ENCODE data around the gene RPL36AL. TPM values are rescaled to one million over a fixed set of nuclear protein-coding genes. Genes with fewer than 3 reads are reported as not detected.
"Not testable (repeated sequence)": the region's sequence is repeated elsewhere in the genome, so short reads cannot be mapped to it uniquely, and the experiment has no call there.

RPL36AL gene
- total RNA-seq (100 to 1,000 TPM; 196 to 516 (median 284) TPM), polyA plus RNA-seq (100 to 1,000 TPM; 657 to 712 TPM)
- long read RNA-seq, donor 1, transcript RPL36AL-201 (2 exons, 746 nt) = major isoform, 72 of 78 reads
- long read RNA-seq, donor 1, partial matches to known transcripts = 5 of 78 reads
- long read RNA-seq, donor 1, other reads (novel, unspliced or antisense) = 1 of 78 reads
- long read RNA-seq, donor 2, transcript RPL36AL-201 (2 exons, 746 nt) = major isoform, 131 of 131 reads
- long read RNA-seq, donor 2, partial matches to known transcripts = 0 of 131 reads
- long read RNA-seq, donor 2, other reads (novel, unspliced or antisense) = 0 of 131 reads
- long read RNA-seq, donor 3, transcript RPL36AL-201 (2 exons, 746 nt) = major isoform, 132 of 135 reads
- long read RNA-seq, donor 3, partial matches to known transcripts = 3 of 135 reads
- long read RNA-seq, donor 3, other reads (novel, unspliced or antisense) = 0 of 135 reads

DNA sequence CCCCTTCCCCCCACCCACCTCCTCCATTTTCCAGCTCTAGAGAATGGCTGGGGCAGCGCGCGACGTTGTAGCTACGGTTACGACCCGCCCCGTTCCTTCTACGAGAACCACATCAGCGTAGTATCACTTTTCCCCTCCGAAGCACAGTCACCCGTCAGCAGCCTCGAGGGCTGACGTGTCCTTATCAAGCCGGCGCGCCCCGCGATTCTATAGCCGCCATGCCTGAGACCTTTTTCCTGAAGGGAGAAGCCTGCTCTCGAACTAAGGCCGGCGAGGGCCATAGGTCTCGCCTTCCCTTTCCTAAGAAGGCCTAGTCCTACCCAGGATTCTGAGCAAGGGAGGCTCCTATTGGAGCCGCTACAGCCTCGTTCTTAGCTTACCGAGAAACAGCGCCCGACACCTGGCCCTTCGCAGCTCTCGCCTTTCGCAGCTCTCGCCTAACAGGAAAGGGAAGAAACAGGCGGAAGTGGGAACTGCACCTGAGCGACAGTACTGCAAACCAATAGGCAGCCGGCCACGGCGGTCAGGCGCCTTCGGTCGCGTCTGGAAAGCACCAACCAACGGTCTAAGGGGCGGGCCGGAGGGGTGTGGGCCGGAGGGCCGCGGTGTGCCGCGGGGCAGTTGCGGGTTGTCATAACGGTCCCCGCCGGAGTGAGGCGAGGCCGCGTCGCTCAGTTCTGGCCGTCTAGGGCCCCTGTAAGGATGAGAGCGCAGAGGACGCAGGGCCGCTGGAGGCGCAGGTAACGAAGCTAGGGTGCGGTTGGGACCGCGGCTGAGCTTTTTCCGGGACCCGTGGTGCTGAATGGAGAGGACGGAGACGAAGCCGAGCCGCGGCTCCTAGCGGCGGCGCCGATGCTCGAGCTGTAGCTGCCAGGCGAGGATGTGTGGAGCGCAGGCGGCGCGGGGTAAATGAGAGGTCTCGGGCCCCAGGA lies at the start of gene RPL36AL, which contains the start of gene MGAT2:
Gene RPL36AL (minus strand): TSS at position 445 of the 932 bp plus-strand sequence. CDS start 1,522 bp downstream, outside the sequence.
Gene MGAT2 (plus strand): TSS at position 618 of the 932 bp plus-strand sequence. CDS start 470 bp downstream, outside the sequence.
- Histone ChIP-seq H3K4me3 (peak within 1 kb of the TSS; percentile 87), H3K27me3 (no peaks in the 10 kb centered on the region), H3K36me3 (no peaks in the 10 kb centered on the region), H3K4me1 (ENCODE audit: insufficient read depth) (peaks cover 11% of the 10 kb centered on the region), H3K27ac (peak within 1 kb of the TSS; percentile 66 to 90), H3K9me3 (no peaks in the 10 kb centered on the region)
- peak; percentile 98 to 99 (median 99) for DNase-seq
- 0 to 1% (median 0%) methylated on average over 74 to 85 of the region's 85 CpGs for WGBS, 3 donors
- intact Hi-C loops (cut with DNase I) = no loop called here
- TF ChIP-seq EP300 (IDR thresholded peaks at IDR 0.05) (no peak), POLR2A (IDR thresholded peaks at IDR 0.05) (peak; percentile 90)
- TF ChIP-seq, protein P1, sequence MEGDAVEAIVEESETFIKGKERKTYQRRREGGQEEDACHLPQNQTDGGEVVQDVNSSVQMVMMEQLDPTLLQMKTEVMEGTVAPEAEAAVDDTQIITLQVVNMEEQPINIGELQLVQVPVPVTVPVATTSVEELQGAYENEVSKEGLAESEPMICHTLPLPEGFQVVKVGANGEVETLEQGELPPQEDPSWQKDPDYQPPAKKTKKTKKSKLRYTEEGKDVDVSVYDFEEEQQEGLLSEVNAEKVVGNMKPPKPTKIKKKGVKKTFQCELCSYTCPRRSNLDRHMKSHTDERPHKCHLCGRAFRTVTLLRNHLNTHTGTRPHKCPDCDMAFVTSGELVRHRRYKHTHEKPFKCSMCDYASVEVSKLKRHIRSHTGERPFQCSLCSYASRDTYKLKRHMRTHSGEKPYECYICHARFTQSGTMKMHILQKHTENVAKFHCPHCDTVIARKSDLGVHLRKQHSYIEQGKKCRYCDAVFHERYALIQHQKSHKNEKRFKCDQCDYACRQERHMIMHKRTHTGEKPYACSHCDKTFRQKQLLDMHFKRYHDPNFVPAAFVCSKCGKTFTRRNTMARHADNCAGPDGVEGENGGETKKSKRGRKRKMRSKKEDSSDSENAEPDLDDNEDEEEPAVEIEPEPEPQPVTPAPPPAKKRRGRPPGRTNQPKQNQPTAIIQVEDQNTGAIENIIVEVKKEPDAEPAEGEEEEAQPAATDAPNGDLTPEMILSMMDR (IDR thresholded peaks at IDR 0.05) = peak in 2 of 3 donors; percentile 45 to 63

DNA sequence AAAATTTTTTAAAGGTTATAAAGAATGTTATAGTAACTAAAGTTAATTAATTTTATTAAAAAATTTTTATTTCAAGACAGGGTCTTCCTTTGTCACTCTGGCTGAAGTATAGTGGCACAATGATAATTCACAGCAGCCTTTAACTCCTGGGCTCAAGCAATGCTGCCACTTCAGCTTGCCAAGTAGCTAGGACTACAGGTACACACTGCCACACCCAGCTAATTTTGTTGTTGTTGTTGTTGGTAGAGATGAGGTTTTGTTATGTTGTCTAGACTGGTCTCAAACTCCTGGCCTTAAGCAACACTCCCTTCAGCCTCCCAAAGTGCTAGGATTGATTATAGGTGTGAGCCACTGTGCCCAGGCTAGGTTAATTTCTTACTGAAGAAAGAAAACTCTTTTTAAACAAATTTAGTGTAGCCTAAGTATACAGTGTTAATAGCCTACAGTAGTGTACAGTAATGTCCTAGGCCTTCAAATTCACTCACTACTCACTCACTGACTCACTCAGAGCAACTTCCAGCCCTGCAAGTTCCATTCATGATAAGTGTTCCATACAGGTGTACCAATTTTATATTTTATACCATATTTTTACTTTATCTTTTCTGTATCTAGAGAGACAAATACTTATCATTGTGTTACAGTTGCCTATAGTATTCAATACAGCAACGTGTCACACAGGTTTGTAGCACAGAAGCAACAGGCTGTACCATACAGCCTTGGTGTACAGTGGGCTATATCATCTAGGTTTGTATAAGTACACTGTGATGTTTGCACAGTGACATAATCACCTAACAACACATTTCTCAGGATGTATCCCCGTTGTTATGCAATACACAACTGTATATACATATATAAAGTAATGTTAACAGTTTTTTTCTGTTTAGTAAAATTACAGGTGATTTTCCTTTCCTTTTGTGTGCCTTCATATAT lies 39.4 kb upstream of the RPL36AL start:
- intact Hi-C loops (cut with DNase I) = no loop called here
- Histone ChIP-seq H3K9me3 (no peaks in the 10 kb centered on the region), H3K27ac (no peak overlapping the region), H3K4me3 (no peak overlapping the region), H3K36me3 (no peaks in the 10 kb centered on the region), H3K27me3 (no peaks in the 10 kb centered on the region), H3K4me1 (ENCODE audit: insufficient read depth) (no peaks in the 10 kb centered on the region)
- 88 to 93% (median 90%) methylated on average over 2 of the region's 2 CpGs for WGBS, 3 donors
- TF ChIP-seq, protein P1 (IDR thresholded peaks at IDR 0.05) = no peak
- TF ChIP-seq POLR2A (IDR thresholded peaks at IDR 0.05) (no peak), EP300 (IDR thresholded peaks at IDR 0.05) (no peak)
- no peak for DNase-seq

DNA sequence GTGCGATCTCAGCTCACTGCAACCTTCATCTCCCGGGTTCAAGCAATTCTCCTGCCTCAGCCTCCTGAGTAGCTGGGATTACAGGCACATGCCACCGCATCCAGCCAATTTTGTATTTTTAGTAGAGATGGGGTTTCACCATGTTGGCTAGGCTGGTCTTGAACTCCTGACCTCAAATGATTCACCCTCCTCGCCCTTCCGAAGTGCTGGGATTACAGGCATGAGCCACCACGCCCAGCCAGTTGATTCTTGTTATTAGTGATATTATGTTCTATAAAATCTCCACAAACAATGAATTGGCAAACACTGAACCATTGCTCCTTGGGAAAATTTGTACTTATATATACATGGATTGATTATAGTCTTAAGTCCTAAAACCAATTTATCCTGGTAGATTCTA lies 37.1 kb upstream of the RPL36AL start:
- H3K27me3 ChIP-seq; intact Hi-C loops (cut with DNase I); H3K27ac ChIP-seq; DNase-seq; H3K9me3 ChIP-seq; H3K4me3 ChIP-seq; H3K4me1 ChIP-seq (ENCODE audit: insufficient read depth); H3K36me3 ChIP-seq: not testable (repeated sequence)
- WGBS, 3 donors = 89 to 94% (median 93%) methylated on average over 6 of the region's 6 CpGs

DNA sequence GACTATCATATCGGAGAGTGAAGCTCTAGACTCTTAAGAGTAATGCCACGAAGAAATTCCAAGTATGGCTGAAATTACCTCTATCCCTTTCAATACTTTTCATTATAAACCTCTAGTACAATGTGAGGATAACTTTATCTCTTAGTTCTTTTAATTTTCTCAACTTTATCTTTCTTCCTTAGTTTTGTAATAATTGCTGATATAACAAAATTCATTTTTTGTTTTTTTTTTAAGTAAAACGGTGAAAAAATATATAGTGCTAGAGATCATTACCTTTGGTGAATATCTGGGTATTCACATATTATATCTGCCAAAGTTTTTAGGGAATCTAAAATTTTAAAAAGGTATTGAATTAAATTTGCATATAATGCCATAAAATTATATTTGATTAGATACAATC lies 34.1 kb upstream of the RPL36AL start:
- intact Hi-C loops (cut with DNase I) = no loop called here
- WGBS, 3 donors = 93 to 95% (median 93%) methylated on average over 3 of the region's 3 CpGs

More for the DNA sequence above, 34.1 kb upstream of the RPL36AL start:
- H3K4me1 ChIP-seq (ENCODE audit: insufficient read depth) = no peaks in the 10 kb centered on the region
- no peaks in the 10 kb centered on the region for H3K27me3 ChIP-seq
- no peak overlapping the region for H3K27ac ChIP-seq
- H3K9me3 ChIP-seq = no peaks in the 10 kb centered on the region
- no peak for DNase-seq
- TF ChIP-seq, protein P1 (IDR thresholded peaks at IDR 0.05) = no peak
- TF ChIP-seq POLR2A (IDR thresholded peaks at IDR 0.05) = no peak
- TF ChIP-seq EP300 (IDR thresholded peaks at IDR 0.05) = no peak
- no peak overlapping the region for H3K4me3 ChIP-seq
- H3K36me3 ChIP-seq = no peaks in the 10 kb centered on the region

All from ovary (tissue), 10 donors.